Subcutaneous adipose tissue (tissue), 4 donors: ENCODE results near the gene SIMC1. TPM values are rescaled to one million over a fixed set of nuclear protein-coding genes. Genes with fewer than 3 reads are reported as not detected.

Experiments used
- total RNA-seq, 4 donors: library from RNA; depleted of rRNA; stranded (reverse); fragments of >200 nt; gene quantifications; one replicate each; pipeline ENCODE4 v1.1.0, GENCODE V29; 2016
- TF ChIP-seq, protein P1 (sequence below): fragments of 450-650 bp; IDR thresholded peaks from one replicate; pipeline ENCODE4 v1.5.1; 2016; ENCODE audit warnings: low read depth, mild to moderate bottlenecking, control low read depth, antibody characterized with exemption, moderate library complexity

The SIMC1 gene
- total RNA-seq, 4 donors from 2014 or later, result 7.0 to 9.8 (median 7.9) TPM

DNA sequence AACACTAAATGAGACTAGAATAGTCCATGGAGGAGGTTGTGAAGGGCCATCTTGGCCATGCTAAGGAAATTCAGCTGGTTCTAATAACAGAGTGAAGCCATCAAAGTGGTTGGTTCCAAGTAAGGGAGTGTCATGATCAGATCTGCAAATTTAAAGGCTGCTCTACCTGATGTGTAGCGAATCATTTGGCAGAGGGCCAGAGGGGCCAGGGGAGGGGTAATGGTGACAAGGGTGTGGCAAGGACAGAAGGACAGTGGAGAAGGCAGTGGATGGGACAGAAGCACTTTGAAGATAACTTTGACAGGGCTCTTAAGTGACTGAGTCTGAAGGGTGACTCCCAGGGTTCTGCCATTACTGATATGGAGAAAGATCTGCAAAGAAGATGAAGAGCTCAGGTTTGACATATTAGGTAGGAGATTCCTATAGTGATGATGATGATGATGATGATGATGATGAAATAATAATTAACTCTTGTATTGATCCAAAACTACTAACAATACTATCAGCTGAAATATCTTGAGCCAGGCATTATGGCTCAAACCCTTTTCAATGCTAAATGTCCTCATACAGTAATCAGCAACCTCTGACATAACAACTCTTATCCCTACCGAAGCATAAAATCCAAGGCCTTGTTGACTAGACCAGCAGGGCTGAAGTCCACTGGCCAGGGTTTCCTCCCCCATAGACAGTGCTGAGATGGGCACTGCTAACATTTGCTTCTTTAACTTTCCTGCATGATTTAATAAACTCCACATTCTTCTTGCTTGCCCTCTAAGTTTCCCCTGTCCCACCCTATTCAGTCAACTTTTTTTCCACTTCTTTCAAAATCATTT lies 103.3 kb downstream of the SIMC1 start:
- TF ChIP-seq, protein P1, sequence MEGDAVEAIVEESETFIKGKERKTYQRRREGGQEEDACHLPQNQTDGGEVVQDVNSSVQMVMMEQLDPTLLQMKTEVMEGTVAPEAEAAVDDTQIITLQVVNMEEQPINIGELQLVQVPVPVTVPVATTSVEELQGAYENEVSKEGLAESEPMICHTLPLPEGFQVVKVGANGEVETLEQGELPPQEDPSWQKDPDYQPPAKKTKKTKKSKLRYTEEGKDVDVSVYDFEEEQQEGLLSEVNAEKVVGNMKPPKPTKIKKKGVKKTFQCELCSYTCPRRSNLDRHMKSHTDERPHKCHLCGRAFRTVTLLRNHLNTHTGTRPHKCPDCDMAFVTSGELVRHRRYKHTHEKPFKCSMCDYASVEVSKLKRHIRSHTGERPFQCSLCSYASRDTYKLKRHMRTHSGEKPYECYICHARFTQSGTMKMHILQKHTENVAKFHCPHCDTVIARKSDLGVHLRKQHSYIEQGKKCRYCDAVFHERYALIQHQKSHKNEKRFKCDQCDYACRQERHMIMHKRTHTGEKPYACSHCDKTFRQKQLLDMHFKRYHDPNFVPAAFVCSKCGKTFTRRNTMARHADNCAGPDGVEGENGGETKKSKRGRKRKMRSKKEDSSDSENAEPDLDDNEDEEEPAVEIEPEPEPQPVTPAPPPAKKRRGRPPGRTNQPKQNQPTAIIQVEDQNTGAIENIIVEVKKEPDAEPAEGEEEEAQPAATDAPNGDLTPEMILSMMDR, result no peak

DNA sequence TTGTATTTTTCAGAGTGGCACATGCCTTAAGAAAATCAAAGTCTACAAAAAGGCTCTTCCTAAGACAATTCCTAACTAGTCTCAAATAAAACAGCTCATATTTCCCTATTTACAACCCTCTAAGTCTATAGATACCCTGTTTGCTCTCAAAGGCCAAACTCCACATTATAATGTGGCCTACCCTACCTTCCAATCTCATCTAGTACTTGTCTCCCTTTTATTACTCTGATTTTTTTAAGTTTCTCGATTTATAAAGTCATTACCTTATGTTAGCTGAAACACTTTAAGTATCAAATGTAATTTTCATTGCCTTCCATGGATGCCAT lies 103.9 kb downstream of the SIMC1 start:
- TF ChIP-seq, protein P1, result no peak

DNA sequence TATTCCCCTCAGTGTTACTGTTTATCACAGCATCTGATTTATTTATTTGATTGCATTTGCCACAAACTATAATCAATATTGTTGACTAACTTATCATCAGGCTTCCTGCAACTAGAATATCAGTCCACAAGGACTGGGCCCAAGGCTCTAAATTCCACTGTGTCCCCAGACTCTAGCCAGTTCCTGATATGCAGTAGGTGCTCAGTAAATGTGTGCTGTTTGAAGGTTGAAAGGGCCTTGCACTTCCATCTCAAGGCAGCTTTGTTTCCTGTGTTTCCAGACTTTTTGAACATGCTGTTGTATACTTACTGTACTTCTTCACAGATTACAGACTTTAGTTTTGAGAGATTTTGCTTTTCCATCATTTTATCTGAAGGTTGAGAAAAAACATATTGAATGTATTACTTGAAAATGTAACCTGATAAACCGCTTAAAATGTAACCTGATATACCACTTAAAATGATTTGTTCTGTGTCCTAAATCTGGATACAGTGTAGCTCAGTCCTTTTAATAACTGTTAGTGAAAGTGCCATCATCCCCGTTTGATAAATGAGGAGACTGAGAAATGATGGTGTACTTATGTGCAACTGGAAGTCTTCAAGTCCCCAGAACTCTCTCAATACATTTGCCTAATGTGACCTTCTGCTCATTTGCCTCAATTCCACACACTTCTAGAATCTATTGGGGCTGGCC lies 104.7 kb downstream of the SIMC1 start:
- TF ChIP-seq, protein P1, result no peak

DNA sequence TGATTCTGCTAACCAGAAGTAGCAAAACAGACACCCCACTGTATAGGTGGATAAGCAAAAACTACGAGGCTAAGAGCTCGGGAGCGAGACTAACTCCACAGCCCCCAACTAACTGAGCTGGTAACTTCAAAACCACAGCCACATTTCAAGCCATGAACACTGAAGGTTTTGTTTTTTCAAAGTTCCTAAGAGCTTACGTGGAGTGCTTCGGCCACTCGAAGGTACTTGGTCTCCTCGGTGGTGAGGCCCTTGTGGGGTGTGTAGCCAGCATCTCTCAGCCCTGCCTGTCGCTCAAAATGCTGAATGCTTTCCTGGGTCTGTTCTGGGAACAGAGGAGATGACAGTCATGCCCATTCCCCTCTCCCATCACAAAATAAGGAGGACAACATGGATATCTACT lies 112.2 kb downstream of the SIMC1 start:
- TF ChIP-seq, protein P1, result no peak

DNA sequence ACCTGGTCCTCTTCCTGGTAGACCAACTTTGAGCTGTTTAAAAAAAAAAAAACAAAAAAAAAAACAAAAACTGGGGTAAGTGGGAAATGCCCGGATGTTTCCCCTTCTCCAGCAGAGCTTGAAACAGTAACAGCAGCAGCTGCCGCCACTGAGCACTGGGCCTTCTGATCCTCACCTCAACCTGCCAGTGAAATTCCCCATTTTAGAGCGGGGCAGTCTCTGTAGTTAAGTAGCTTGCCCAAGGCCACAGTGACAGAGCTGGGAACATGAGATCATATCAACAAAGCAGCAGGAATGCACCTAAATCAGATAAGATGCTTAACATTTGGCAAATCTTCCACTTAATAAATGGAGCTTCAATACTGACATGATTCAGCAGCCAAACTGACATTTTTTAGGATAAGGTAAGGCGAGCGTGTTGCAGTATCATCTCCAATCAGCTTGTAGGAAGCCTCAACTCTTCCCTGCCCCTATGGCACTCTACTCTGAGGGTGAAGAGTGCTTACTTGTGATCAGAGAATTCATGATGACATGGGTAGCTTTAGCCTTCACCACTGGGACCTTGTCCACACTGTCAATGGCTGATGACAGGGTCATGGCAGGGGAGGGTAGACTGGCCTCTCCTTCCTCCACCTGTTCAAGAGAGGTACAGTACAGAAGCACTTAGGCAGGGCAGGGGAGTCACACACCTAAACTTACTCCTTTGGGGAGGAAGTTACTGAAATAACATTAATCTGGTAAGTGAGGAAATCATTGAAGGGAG lies 114.1 kb downstream of the SIMC1 start:
- TF ChIP-seq, protein P1, result no peak

DNA sequence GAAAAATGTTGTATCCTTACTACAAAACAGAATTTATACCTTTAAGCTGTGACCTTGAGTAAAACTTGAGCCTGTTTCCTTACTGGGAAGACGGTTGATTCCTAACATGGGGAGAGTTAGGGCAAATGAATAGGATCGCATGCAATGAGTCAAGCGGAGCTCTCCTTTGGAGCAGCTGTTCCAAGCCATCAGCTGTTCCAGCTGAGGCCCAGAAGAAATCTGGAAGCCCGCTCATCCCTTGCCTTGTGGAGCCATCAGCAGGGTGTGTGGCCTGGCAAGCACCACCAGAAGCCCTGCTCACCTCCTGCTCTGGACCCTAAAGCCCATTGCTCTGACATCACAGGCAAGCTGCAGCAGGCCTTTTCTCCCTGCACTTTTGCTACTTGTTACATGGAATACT lies 115.3 kb downstream of the SIMC1 start:
- TF ChIP-seq, protein P1, result no peak
